GM19452 (cell line): ENCODE results near the gene PSD.

ENCODE experiments used
- ATAC-seq: cut with Tn5 transposase; IDR thresholded peaks from one replicate; pipeline ENCODE4 v1.9.1; 2021; ENCODE audit not compliant: unreplicated experiment

PSD gene

GRCh38 chr10:102444851-102445250 is 26.3 kb upstream of the PSD start:
- ATAC-seq: no peak

- ATAC-seq: no peak
Observed at GRCh38 chr10:102438374-102438773, 19.8 kb upstream of the PSD start.

- no peak for ATAC-seq
Observed at GRCh38 chr10:102437515-102437914, 18.9 kb upstream of the PSD start.

GRCh38 chr10:102436312-102436711 is 17.7 kb upstream of the PSD start:
- ATAC-seq: no peak

- no peak for ATAC-seq
Observed at GRCh38 chr10:102435529-102436233, 17.1 kb upstream of the PSD start.

GRCh38 chr10:102435133-102435497 is 16.5 kb upstream of the PSD start:
- no peak for ATAC-seq

GRCh38 chr10:102434394-102435132 is 16.0 kb upstream of the PSD start:
- no peak for ATAC-seq

- ATAC-seq: no peak
Observed at GRCh38 chr10:102433619-102434046, 15.0 kb upstream of the PSD start.

GRCh38 chr10:102432162-102432950 is 13.8 kb upstream of the PSD start, which contains the start of gene CUEDC2:
Gene CUEDC2 (minus strand): TSS chr10:102432574. CDS start chr10:102425188, 7,386 bp downstream.
- peak; percentile 90 for ATAC-seq

- ATAC-seq: no peak
Observed at GRCh38 chr10:102431452-102432124, 13.0 kb upstream of the PSD start.

- no peak for ATAC-seq
Observed at GRCh38 chr10:102429468-102429867, 10.9 kb upstream of the PSD start.

- ATAC-seq: no peak
Observed at GRCh38 chr10:102426803-102427287, 8.3 kb upstream of the PSD start.

- no peak for ATAC-seq
Observed at GRCh38 chr10:102425444-102425843, 6.9 kb upstream of the PSD start.

- ATAC-seq: no peak
Observed at GRCh38 chr10:102424916-102425315, 6.3 kb upstream of the PSD start.

GRCh38 chr10:102424145-102424544 is 5.6 kb upstream of the PSD start:
- no peak for ATAC-seq

- no peak for ATAC-seq
Observed at GRCh38 chr10:102423372-102423968, 4.9 kb upstream of the PSD start.

GRCh38 chr10:102422545-102423129 is 4.1 kb upstream of the PSD start:
- no peak for ATAC-seq

GRCh38 chr10:102421757-102422512 is 3.4 kb upstream of the PSD start:
- ATAC-seq: peak; percentile 8

GRCh38 chr10:102421507-102421756 is 2.8 kb upstream of the PSD start:
- ATAC-seq: no peak
